GM21447 (cell line): ENCODE results near the gene KCNIP1.

Experiments
- ATAC-seq: cut with Tn5 transposase; IDR thresholded peaks from one replicate; pipeline ENCODE4 v1.9.1; 2021; ENCODE audit not compliant: unreplicated experiment

Gene KCNIP1

GRCh38 chr5:170482511-170482910, 21.3 kb upstream of the KCNIP1 start:
- no peak for ATAC-seq

GRCh38 chr5:170483701-170484458, 19.9 kb upstream of the KCNIP1 start:
- ATAC-seq, result no peak

GRCh38 chr5:170484459-170484831, 19.4 kb upstream of the KCNIP1 start:
- no peak for ATAC-seq

GRCh38 chr5:170484847-170485615, 18.8 kb upstream of the KCNIP1 start:
- no peak for ATAC-seq

GRCh38 chr5:170485616-170485911, 18.3 kb upstream of the KCNIP1 start:
- no peak for ATAC-seq

- ATAC-seq, result no peak
These were observed 17.4 kb upstream of the KCNIP1 start for GRCh38 chr5:170486371-170486770.

GRCh38 chr5:170488570-170488969, 15.2 kb upstream of the KCNIP1 start:
- ATAC-seq, result no peak

- ATAC-seq, result no peak
These were observed 14.6 kb upstream of the KCNIP1 start for GRCh38 chr5:170489199-170489598.

GRCh38 chr5:170490381-170490780, 13.4 kb upstream of the KCNIP1 start:
- ATAC-seq, result no peak

- ATAC-seq, result no peak
These were observed 12.3 kb upstream of the KCNIP1 start for GRCh38 chr5:170491479-170491878.

- no peak for ATAC-seq
These were observed 10.6 kb upstream of the KCNIP1 start for GRCh38 chr5:170493028-170493820.

- ATAC-seq, result no peak
These were observed 9.8 kb upstream of the KCNIP1 start for GRCh38 chr5:170494041-170494440.

- ATAC-seq, result no peak
These were observed 7.8 kb upstream of the KCNIP1 start for GRCh38 chr5:170495825-170496661.

- no peak for ATAC-seq
These were observed 7.2 kb upstream of the KCNIP1 start for GRCh38 chr5:170496662-170497028.

- no peak for ATAC-seq
These were observed 6.3 kb upstream of the KCNIP1 start for GRCh38 chr5:170497311-170498038.

- no peak for ATAC-seq
These were observed 4.9 kb upstream of the KCNIP1 start for GRCh38 chr5:170498811-170499351.

- ATAC-seq, result no peak
These were observed 4.2 kb upstream of the KCNIP1 start for GRCh38 chr5:170499621-170500020.

GRCh38 chr5:170501361-170501760, 2.5 kb upstream of the KCNIP1 start:
- no peak for ATAC-seq

- ATAC-seq, result no peak
These were observed 1.9 kb upstream of the KCNIP1 start for GRCh38 chr5:170501931-170502330.

- ATAC-seq, result no peak
These were observed 921 bp downstream of the KCNIP1 start for GRCh38 chr5:170504616-170505266.
